HepG2 (cell line): ENCODE measurements around the gene SIGLEC15. TPM values are rescaled to one million over a fixed set of nuclear protein-coding genes. Genes with fewer than 3 reads are reported as not detected.

Experiments
- ATAC-seq: fragments of 200-7000 bp; cut with Tn5 transposase; 3 replicates; pipeline ENCODE4 v1.9.1; 2020; ENCODE audit warnings: mild to moderate bottlenecking, moderate library complexity
- BruUV-seq: library from RNA; stranded (reverse); fragments of 400-500 nt; replicated peaks from 2 replicates; lab custom pipeline; 2021; lab: Mats Ljungman, UMichigan
- CTCF ChIA-PET: fragments of 300-600 bp; formaldehyde crosslinking; extraction: SDS; loops from one replicate; lab custom pipeline; 2021; ENCODE audit warnings: low total read pairs, inconsistent platforms, low intra/inter-chr PET ratio; lab: Yijun Ruan, JAX
- POLR2A ChIA-PET: fragments of 350-600 bp; sonication (Branson Sonifier 250); formaldehyde crosslinking; loops from one replicate; lab custom pipeline; 2020; ENCODE audit warnings: antibody characterized with exemption, inconsistent platforms; lab: Yijun Ruan, JAX
- DNase-seq: peaks from one replicate; pipeline ENCODE4 v3.0.0-alpha.2; 2015; ENCODE audit warnings: low spot score
- FAIRE-seq: peaks from 3 replicates; lab custom pipeline; 2011; peaks lifted over from hg19 to GRCh38; lab: Jason Lieb, UNC
- H2AFZ ChIP-seq: one replicate; pipeline ENCODE4 v1.6.1; 2011; ENCODE audit warnings: low read length, inconsistent platforms
- H3K27ac ChIP-seq: fragments of 300-600 bp; 3 replicates; pipeline ENCODE4 v1.8.0; 2011; ENCODE audit warnings: mixed run types, mild to moderate bottlenecking, mixed read lengths, low read length, inconsistent platforms; ENCODE audit not compliant: insufficient read depth; ENCODE audit errors: extremely low read length
- H3K27me3 ChIP-seq, 2 experiments: fragments of 200-600 bp in 1 of 2; 2 replicates in 1 of 2; 3 replicates in 1 of 2; pipeline versions ENCODE4 v1.6.0 to v1.8.0; 2011; ENCODE audit warnings: low read length in 2 of 2, mild to moderate bottlenecking in 2 of 2, moderate library complexity in 2 of 2, inconsistent platforms in 1 of 2; ENCODE audit not compliant: insufficient read depth in 2 of 2, control insufficient read depth in 1 of 2
- H3K36me3 ChIP-seq, 2 experiments: fragments of 200-600 bp in 1 of 2; replicated peaks in 1 of 2; 2 replicates in 1 of 2; 3 replicates in 1 of 2; pipeline versions ENCODE4 v1.5.1 to v1.8.0; 2011; ENCODE audit warnings: low read length in 2 of 2, inconsistent platforms in 1 of 2; ENCODE audit not compliant: insufficient read depth in 2 of 2, control insufficient read depth in 1 of 2
- H3K4me1 ChIP-seq: 2 replicates; pipeline ENCODE4 v1.5.1; 2012; ENCODE audit warnings: low read length, inconsistent platforms; ENCODE audit not compliant: insufficient read depth
- H3K4me2 ChIP-seq: 2 replicates; pipeline ENCODE4 v1.6.0; 2011; ENCODE audit warnings: low read depth, low read length, inconsistent platforms
- H3K4me3 ChIP-seq, 3 experiments: fragments of 200-600 bp in 1 of 3; sonication (generic), shearing (Covaris generic) in 1 of 3; replicated peaks in 1 of 3; 2 replicates each; pipeline ENCODE4 v1.5.1; 2011 to 2016; ENCODE audit warnings: low read length in 3 of 3, inconsistent platforms in 2 of 3, low read depth in 2 of 3, mild to moderate bottlenecking in 2 of 3, control low read depth in 1 of 3, mixed read lengths in 1 of 3; ENCODE audit not compliant: insufficient read depth in 1 of 3
- H3K79me2 ChIP-seq: one replicate; pipeline ENCODE4 v1.6.1; 2011; ENCODE audit warnings: low read length, inconsistent platforms; ENCODE audit not compliant: insufficient read depth
- H3K9ac ChIP-seq: 2 replicates; pipeline ENCODE4 v1.6.0; 2011; ENCODE audit warnings: mild to moderate bottlenecking, low read depth, low read length, inconsistent platforms; ENCODE audit not compliant: insufficient read depth
- H3K9me3 ChIP-seq: 2 replicates; pipeline ENCODE4 v1.5.1; 2012; ENCODE audit warnings: mild to moderate bottlenecking, low read length
- H4K20me1 ChIP-seq: 2 replicates; pipeline ENCODE4 v1.6.0; 2011; ENCODE audit warnings: inconsistent platforms, mild to moderate bottlenecking, low read length, moderate library complexity; ENCODE audit not compliant: insufficient read depth
- CHCHD3 ChIP-seq: sonication (generic); formaldehyde crosslinking; IDR thresholded peaks from 2 replicates; pipeline ENCODE4 v1.8.0; 2022; ENCODE audit warnings: mild to moderate bottlenecking, missing genetic modification reagents, moderate library complexity
- GFI1 ChIP-seq: sonication (generic); formaldehyde crosslinking; IDR thresholded peaks from 2 replicates; pipeline ENCODE4 v1.5.0; 2020; ENCODE audit warnings: missing genetic modification reagents, mild to moderate bottlenecking, borderline replicate concordance
- LRRFIP1 ChIP-seq: sonication (generic); formaldehyde crosslinking; conservative IDR thresholded peaks from 2 replicates; pipeline ENCODE4 v1.4.0; 2020; ENCODE audit warnings: missing genetic modification reagents
- MED1 ChIP-seq: sonication (generic); formaldehyde crosslinking; IDR thresholded peaks from 2 replicates; pipeline ENCODE4 v1.4.0; 2020; ENCODE audit warnings: missing genetic modification reagents
- NCOA1 ChIP-seq: sonication (generic); formaldehyde crosslinking; IDR thresholded peaks from 2 replicates; pipeline ENCODE4 v1.9.0; 2021; ENCODE audit warnings: missing genetic modification reagents
- PAX8 ChIP-seq: sonication (generic); formaldehyde crosslinking; IDR thresholded peaks from 2 replicates; pipeline ENCODE4 v1.8.0; 2022; ENCODE audit warnings: mild to moderate bottlenecking, missing genetic modification reagents, borderline replicate concordance
- TRAFD1 ChIP-seq: sonication (generic); formaldehyde crosslinking; IDR thresholded peaks from 2 replicates; pipeline ENCODE4 v1.5.1; 2020; ENCODE audit warnings: missing genetic modification reagents, mild to moderate bottlenecking, borderline replicate concordance
- ZBTB46 ChIP-seq: sonication (generic); formaldehyde crosslinking; IDR thresholded peaks from 2 replicates; pipeline ENCODE4 v1.4.0; 2020; ENCODE audit warnings: mild to moderate bottlenecking, missing genetic modification reagents, borderline replicate concordance
- ZC3H4 ChIP-seq: sonication (generic); formaldehyde crosslinking; IDR thresholded peaks from 2 replicates; pipeline ENCODE4 v1.4.0; 2020; ENCODE audit warnings: missing genetic modification reagents, borderline replicate concordance
- ZNF569 ChIP-seq: sonication (generic); formaldehyde crosslinking; IDR thresholded peaks from 2 replicates; pipeline ENCODE4 v1.5.0; 2020; ENCODE audit warnings: mild to moderate bottlenecking, missing genetic modification reagents, moderate library complexity, borderline replicate concordance
- ZSCAN9 ChIP-seq: IDR thresholded peaks from 2 replicates; pipeline ENCODE4 v1.6.1; 2016; ENCODE audit warnings: borderline replicate concordance
- WGBS: methylation state at CpG from one replicate; pipeline ENCODE4 v1.1.6; 2017; ENCODE audit warnings: low lambda C conversion rate; 5-methylcytosine and 5-hydroxymethylcytosine counted together
- in situ Hi-C: cut with HindIII; loops from 2 replicates; pipeline ENCODE4 v1.10.0; 2017; ENCODE audit warnings: low pct_unique_long_range_greater_than_20kb; ENCODE audit not compliant: extremely low pct_ligation_motif_present
- intact Hi-C: fragments of 100-400 bp; cut with micrococcal nuclease; formaldehyde crosslinking; loops from one replicate; pipeline ENCODE4 v1.10.0; 2022; ENCODE audit not compliant: unreplicated experiment
- polyA plus RNA-seq, 8 experiments: library from polyadenylated mRNA; depleted of rRNA in 3 of 8; stranded (reverse) in 7 of 8; unstranded in 1 of 8; fragments of >200 nt; fragmentation: Illumina TruSeq in 4 of 8; extraction: Trizol in 4 of 8; gene quantifications; 2 replicates each; pipeline versions ENCODE4 v1.2.1 to v1.2.3, GENCODE V29; 2011 to 2016; ENCODE audit warnings: low read depth in 4 of 8, missing spikeins in 1 of 8, mixed read lengths in 1 of 8; ENCODE audit not compliant: insufficient read depth in 1 of 8
- total RNA-seq, 5 experiments: library from RNA; depleted of rRNA; stranded (reverse); fragments of >200 nt; fragmentation: Illumina TruSeq; extraction: Trizol; gene quantifications; 2 replicates each; pipeline ENCODE4 v1.2.3, GENCODE V29; 2016; ENCODE audit warnings: low read depth in 1 of 5
- TF ChIP-seq, protein P1 (sequence below), 2 experiments: sonication (generic) in 1 of 2; formaldehyde crosslinking in 1 of 2; IDR thresholded peaks; 2 replicates each; pipeline versions ENCODE4 v1.4.0 to v1.6.1; 2018 to 2020; ENCODE audit warnings: missing genetic modification reagents in 2 of 2, borderline replicate concordance in 1 of 2, low read depth in 1 of 2, mild to moderate bottlenecking in 1 of 2, missing biosample characterization in 1 of 2
- TF ChIP-seq, protein P2 (sequence below): fragments of 450-650 bp; IDR thresholded peaks from 2 replicates; pipeline ENCODE4 v1.6.1; 2017; ENCODE audit warnings: mild to moderate bottlenecking

SIGLEC15 gene
- total and polyA plus RNA-seq, 2 of the 13 experiments (the other 11 are each of a cell fraction or from before 2014, with no cell fraction given): not detected

GRCh38 chr18:45860492-45860891 is 35.0 kb downstream of the SIGLEC15 start (continued):
- no peak for TF ChIP-seq PAX8
- TF ChIP-seq, protein P1, sequence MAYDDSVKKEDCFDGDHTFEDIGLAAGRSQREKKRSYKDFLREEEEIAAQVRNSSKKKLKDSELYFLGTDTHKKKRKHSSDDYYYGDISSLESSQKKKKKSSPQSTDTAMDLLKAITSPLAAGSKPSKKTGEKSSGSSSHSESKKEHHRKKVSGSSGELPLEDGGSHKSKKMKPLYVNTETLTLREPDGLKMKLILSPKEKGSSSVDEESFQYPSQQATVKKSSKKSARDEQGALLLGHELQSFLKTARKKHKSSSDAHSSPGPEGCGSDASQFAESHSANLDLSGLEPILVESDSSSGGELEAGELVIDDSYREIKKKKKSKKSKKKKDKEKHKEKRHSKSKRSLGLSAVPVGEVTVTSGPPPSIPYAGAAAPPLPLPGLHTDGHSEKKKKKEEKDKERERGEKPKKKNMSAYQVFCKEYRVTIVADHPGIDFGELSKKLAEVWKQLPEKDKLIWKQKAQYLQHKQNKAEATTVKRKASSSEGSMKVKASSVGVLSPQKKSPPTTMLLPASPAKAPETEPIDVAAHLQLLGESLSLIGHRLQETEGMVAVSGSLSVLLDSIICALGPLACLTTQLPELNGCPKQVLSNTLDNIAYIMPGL (CRISPR knock-in tag; IDR thresholded peaks at IDR 0.05; ENCODE audit: borderline replicate concordance in 1 of 2, low read depth in 1 of 2): no peak
- no peak for TF ChIP-seq GFI1
- TF ChIP-seq ZSCAN9: no peak
- TF ChIP-seq ZC3H4: no peak

DNA sequence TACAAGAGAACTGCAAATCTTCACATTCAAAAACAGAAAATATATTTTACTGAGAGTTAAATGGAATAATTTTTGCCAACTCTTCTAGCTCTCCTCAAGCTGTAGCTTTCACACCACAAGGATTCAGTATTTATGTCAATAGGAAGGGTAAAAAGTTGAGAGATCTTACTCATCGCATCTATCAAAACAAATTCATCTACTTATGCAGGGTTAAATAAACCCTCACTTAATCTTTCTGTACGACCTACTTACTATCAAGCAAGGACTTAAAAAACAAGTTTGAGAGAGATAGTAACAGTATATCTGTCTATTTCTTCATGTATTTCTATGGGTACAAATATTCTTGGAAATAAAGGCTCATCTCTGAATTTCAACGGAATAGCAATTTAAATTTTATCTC is 35.5 kb downstream of the SIGLEC15 start:
- Histone ChIP-seq H3K9ac (no peak overlapping the region), H3K27me3 (no peaks in the 10 kb centered on the region), H3K27ac (no peak overlapping the region), H3K4me2 (no peak overlapping the region), H3K36me3 (peaks cover 17 to 62% of the 10 kb centered on the region in 2 experiments; a peak in 4 of 5 replicates), H3K79me2 (no peaks in the 10 kb centered on the region), H3K9me3 (no peaks in the 10 kb centered on the region), H2AFZ (no peak overlapping the region), H3K4me3 (no peak overlapping the region), H4K20me1 (no peaks in the 10 kb centered on the region), H3K4me1 (no peaks in the 10 kb centered on the region)
- ChIA-PET CTCF (no interaction called here), POLR2A (no interaction called here)
- in situ Hi-C loops (no loop called here), intact Hi-C loops (no loop called here)
- FAIRE-seq (no peak), DNase-seq (no peak), ATAC-seq (no peak)
- no TSS peak for BruUV-seq
- WGBS: 95% methylated on average over 3 of the region's 3 CpGs
- TF ChIP-seq, protein P2, sequence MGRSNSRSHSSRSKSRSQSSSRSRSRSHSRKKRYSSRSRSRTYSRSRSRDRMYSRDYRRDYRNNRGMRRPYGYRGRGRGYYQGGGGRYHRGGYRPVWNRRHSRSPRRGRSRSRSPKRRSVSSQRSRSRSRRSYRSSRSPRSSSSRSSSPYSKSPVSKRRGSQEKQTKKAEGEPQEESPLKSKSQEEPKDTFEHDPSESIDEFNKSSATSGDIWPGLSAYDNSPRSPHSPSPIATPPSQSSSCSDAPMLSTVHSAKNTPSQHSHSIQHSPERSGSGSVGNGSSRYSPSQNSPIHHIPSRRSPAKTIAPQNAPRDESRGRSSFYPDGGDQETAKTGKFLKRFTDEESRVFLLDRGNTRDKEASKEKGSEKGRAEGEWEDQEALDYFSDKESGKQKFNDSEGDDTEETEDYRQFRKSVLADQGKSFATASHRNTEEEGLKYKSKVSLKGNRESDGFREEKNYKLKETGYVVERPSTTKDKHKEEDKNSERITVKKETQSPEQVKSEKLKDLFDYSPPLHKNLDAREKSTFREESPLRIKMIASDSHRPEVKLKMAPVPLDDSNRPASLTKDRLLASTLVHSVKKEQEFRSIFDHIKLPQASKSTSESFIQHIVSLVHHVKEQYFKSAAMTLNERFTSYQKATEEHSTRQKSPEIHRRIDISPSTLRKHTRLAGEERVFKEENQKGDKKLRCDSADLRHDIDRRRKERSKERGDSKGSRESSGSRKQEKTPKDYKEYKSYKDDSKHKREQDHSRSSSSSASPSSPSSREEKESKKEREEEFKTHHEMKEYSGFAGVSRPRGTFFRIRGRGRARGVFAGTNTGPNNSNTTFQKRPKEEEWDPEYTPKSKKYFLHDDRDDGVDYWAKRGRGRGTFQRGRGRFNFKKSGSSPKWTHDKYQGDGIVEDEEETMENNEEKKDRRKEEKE: no peak
- TF ChIP-seq TRAFD1 (CRISPR knock-in tag) (no peak), ZBTB46 (CRISPR knock-in tag) (no peak), MED1 (no peak), LRRFIP1 (CRISPR knock-in tag) (no peak), CHCHD3 (CRISPR knock-in tag) (no peak), ZNF569 (no peak), NCOA1 (CRISPR knock-in tag) (no peak)
